ENCODE measurements around the gene PPP6R2.
A peak's percentile ranks its signal among the peaks of the same experiment; 100 is the strongest.
"Not testable (repeated sequence)": the region's sequence is repeated elsewhere in the genome, so short reads cannot be mapped to it uniquely, and the experiment has no call there.

The PPP6R2 gene

DNA sequence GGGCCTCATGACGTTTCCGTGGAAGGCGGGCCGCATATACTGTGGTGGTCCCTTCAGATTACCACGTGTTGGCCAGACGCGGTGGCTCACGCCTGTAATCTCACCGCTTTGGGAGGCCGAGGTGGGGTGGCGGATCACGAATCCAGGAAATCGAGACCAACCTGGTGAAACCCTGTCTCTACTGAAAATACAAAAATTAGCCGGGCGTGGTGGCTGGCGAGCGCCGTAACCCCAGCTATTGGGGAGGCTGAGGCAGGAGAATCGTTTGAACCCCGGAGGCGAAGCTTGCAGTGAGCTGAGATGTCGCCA lies 15.5 kb upstream of the PPP6R2 start:
- intact Hi-C loops (cut with DNase I): loop anchor here (5.0 kb wide), 1 partner anchor 50 kb away; no protein-coding TSS in a partner anchor
- DNase-seq: no peak

- DNase-seq: no peak
- intact Hi-C loops (cut with DNase I): loop anchor here (5.0 kb wide), 1 partner anchor 52 kb away; no protein-coding TSS in a partner anchor
Observed at GRCh38 chr22:50329236-50329635, 13.9 kb upstream of the PPP6R2 start.

DNA sequence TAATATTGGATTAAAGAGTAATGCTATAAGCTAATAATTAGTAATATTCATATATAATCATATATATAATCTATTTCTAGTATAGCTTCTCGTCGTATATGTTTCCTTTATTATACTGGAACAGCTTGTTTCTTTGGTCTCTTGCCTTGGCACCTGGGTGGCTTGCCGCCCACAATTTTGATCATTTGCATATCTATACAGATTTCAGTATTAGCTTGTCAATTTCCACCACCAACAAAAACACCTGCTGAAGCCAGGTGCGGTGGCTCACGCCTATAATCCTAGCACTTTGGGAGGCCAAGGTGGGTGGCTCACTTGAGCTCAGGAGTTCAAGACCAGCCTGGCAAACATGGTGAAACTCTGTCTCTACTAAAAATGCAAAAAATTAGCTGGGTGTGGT lies 8.7 kb upstream of the PPP6R2 start:
- intact Hi-C loops (cut with DNase I): not testable (repeated sequence)

GRCh38 chr22:50337262-50338041 lies 5.7 kb upstream of the PPP6R2 start:
- intact Hi-C loops (cut with DNase I): no loop called here
- DNase-seq: no peak

More for the DNA sequence above, 8.7 kb upstream of the PPP6R2 start:
- not testable (repeated sequence) for DNase-seq

DNA sequence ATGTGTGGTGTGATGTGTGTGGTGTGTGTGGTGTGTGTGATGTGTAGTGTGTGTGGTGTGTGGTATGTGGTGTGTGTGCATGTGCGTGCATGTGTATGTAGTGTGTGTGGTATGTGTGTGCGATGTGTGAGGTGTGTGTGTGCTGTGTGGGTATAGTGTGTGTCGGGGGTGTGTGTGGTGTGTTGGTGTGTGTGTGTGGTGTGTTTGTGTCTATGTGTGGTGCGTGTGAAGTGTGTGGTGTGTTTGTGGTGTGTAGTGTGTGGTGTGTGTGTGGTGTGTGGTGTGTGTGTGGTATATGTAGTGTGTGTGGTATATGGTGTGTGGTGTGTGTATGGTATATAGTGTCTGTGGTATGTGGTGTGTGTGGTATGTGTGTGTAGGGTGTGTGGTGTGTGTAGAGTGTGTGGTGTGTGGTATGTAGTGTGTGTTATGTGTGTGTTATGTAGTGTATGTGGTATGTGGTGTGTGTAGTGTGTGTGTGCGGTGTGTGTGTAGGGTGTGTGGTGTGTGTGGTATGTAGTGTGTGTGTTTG lies 5.0 kb upstream of the PPP6R2 start:
- no peak for DNase-seq
- intact Hi-C loops (cut with DNase I): no loop called here

- DNase-seq: no peak
Observed at GRCh38 chr22:50338860-50339462, 4.2 kb upstream of the PPP6R2 start.

GRCh38 chr22:50339945-50340879 lies 2.9 kb upstream of the PPP6R2 start:
- intact Hi-C loops (cut with DNase I): loop anchor here (5.0 kb wide), 1 partner anchor 98 kb away; no protein-coding TSS in a partner anchor
- DNase-seq: no peak

More at GRCh38 chr22:50338860-50339462, 4.2 kb upstream of the PPP6R2 start:
- intact Hi-C loops (cut with DNase I): no loop called here

- DNase-seq: peak; percentile 83 to 96 (median 90)
- intact Hi-C loops (cut with DNase I): loop anchor here (5.0 kb wide), 1 partner anchor 100 kb away; no protein-coding TSS in a partner anchor
Observed at GRCh38 chr22:50341977-50342650, 1.0 kb upstream of the PPP6R2 start.

DNA sequence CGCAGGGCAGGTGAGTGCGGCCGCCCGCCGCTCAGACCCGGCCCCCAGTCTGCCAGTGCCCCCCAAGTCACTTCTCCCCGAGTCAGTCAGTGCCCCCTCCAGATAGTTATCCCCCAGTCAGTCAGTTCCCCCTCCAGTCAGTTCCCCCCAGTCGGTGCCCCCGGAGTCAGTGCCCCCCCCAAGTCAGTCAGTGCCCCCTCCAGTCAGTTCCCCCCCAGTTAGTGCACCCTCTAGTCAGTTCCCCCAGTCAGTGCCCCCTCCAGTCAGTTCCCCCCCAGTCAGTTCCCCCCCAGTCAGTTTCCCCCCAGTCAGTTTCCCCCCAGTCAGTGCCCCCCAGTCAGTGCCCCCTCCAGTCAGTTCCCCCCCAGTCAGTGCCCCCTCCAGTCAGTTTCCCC lies 411 bp downstream of the PPP6R2 start:
- intact Hi-C loops (cut with DNase I): loop anchor here (5.0 kb wide), 1 partner anchor 101 kb away; no protein-coding TSS in a partner anchor
- no peak for DNase-seq

- intact Hi-C loops (cut with DNase I): no loop called here
- peak in 2 of 42 donors; percentile 11 to 19 for DNase-seq
Observed at GRCh38 chr22:50346470-50346869, 3.3 kb downstream of the PPP6R2 start.

GRCh38 chr22:50347157-50347556 lies 4.0 kb downstream of the PPP6R2 start:
- DNase-seq: no peak
- intact Hi-C loops (cut with DNase I): no loop called here

GRCh38 chr22:50348058-50348457 lies 4.9 kb downstream of the PPP6R2 start:
- intact Hi-C loops (cut with DNase I): no loop called here
- no peak for DNase-seq

GRCh38 chr22:50356186-50356585 lies 13.1 kb downstream of the PPP6R2 start:
- intact Hi-C loops (cut with DNase I): no loop called here

GRCh38 chr22:50357222-50357621 lies 14.1 kb downstream of the PPP6R2 start:
- intact Hi-C loops (cut with DNase I): no loop called here
- DNase-seq: no peak

More at GRCh38 chr22:50356186-50356585, 13.1 kb downstream of the PPP6R2 start:
- no peak for DNase-seq

DNA sequence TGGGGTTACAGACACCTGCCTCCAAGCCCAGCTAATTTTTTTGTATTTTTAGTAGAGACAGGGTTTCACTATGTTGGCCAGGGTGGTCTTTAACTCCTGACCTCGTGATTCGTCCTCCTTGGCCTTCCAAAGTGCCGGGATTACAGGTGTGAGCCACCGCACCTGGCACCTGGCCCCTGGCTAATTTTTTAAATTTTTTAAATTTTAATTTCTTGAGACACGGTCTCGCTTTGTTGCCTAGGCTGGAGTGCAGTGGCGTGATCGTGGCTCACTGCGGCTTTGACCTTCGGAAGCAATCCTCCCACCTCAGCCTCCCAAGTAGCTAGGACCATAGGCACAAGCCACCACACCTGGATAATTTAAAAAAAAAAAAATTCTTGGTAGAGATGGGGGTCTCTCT lies 14.6 kb downstream of the PPP6R2 start:
- intact Hi-C loops (cut with DNase I): no loop called here
- DNase-seq: no peak

- intact Hi-C loops (cut with DNase I): no loop called here
- DNase-seq: no peak
Observed at GRCh38 chr22:50360578-50360977, 17.5 kb downstream of the PPP6R2 start.

DNA sequence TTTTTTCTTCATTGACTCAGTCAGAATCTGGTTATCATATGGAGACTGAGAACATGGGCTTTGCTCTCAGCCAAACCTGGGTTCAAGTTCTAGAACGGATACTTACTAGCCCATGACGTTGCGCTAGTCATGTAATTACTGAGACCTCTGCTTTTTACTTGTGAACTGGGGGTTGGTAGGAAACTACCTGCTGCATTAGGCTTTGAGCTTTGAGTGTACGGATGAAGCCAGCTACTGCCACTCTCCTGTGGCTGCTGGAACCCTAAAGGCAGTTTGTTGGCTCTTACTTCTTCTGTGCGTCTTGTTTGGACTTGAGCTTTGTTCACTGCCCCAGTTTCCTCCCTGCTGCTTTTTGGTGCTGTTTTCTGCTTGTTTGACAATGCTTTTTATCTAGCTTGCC lies 18.1 kb downstream of the PPP6R2 start:
- intact Hi-C loops (cut with DNase I): no loop called here
- no peak for DNase-seq

- no peak for DNase-seq
- intact Hi-C loops (cut with DNase I): no loop called here
Observed at GRCh38 chr22:50361688-50362087, 18.6 kb downstream of the PPP6R2 start.

Data from head of caudate nucleus (tissue), 42 donors.